Mesothelial cell of epicardium (in vitro differentiated cells): Measurements from ENCODE around the gene CAMTA1. TPM values are rescaled to one million over a fixed set of nuclear protein-coding genes. Genes with fewer than 3 reads are reported as not detected.
"Not testable (repeated sequence)": the region's sequence is repeated elsewhere in the genome, so short reads cannot be mapped to it uniquely, and the experiment has no call there.

Experiments
- DNase-seq, 2 experiments: peaks; one replicate each; pipeline ENCODE4 v3.0.0; 2021; ENCODE audit warnings: low spot score in 2 of 2; ENCODE audit not compliant: unreplicated experiment in 2 of 2
- H3K27ac Mint-ChIP-seq: 2 replicates; pipeline ENCODE4 v1.8.0; 2021; ENCODE audit warnings: mixed read lengths
- H3K27me3 Mint-ChIP-seq: 2 replicates; pipeline ENCODE4 v1.8.0; 2021; ENCODE audit warnings: low read depth, mixed read lengths
- H3K36me3 Mint-ChIP-seq: 2 replicates; pipeline ENCODE4 v1.8.0; 2021; ENCODE audit warnings: mixed read lengths
- H3K4me1 Mint-ChIP-seq: 2 replicates; pipeline ENCODE4 v1.8.0; 2021; ENCODE audit warnings: mixed read lengths
- H3K4me3 Mint-ChIP-seq: 2 replicates; pipeline ENCODE4 v1.8.0; 2021; ENCODE audit warnings: mild to moderate bottlenecking, moderate library complexity, mixed read lengths
- H3K9me3 Mint-ChIP-seq: 2 replicates; pipeline ENCODE4 v1.8.0; 2021; ENCODE audit warnings: mixed read lengths
- CTCF ChIP-seq: fragments of 200-600 bp; sonication (generic); IDR thresholded peaks from one replicate; pipeline ENCODE4 v1.5.0; 2021; ENCODE audit warnings: antibody characterized with exemption; ENCODE audit not compliant: unreplicated experiment
- total RNA-seq: library from RNA; stranded (reverse); gene quantifications from 3 replicates; pipeline ENCODE4 v1.2.1, GENCODE V29; 2021

Gene CAMTA1
- total RNA-seq, 1 donor from 2014 or later = 70.4 TPM

GRCh38 chr1:7375781-7376660 lies 590.8 kb downstream of the CAMTA1 start:
- TF ChIP-seq CTCF = no peak
- no peak overlapping the region for H3K27ac Mint-ChIP-seq
- peak in 1 of 2 experiments; percentile 11 for DNase-seq

GRCh38 chr1:7376676-7377075 lies 591.4 kb downstream of the CAMTA1 start:
- Mint-ChIP-seq H3K9me3 (no peaks in the 10 kb centered on the region), H3K4me1 (peaks cover 18% of the 10 kb centered on the region), H3K27ac (no peak overlapping the region), H3K36me3 (no peaks in the 10 kb centered on the region), H3K27me3 (no peaks in the 10 kb centered on the region), H3K4me3 (no peak overlapping the region)
- peak in 1 of 2 experiments; percentile 6 for DNase-seq
- TF ChIP-seq CTCF = no peak

More at GRCh38 chr1:7375781-7376660, 590.8 kb downstream of the CAMTA1 start:
- Mint-ChIP-seq H3K9me3 (no peaks in the 10 kb centered on the region), H3K27me3 (no peaks in the 10 kb centered on the region), H3K4me1 (peaks cover 18% of the 10 kb centered on the region), H3K4me3 (no peak overlapping the region), H3K36me3 (no peaks in the 10 kb centered on the region)

- no peak overlapping the region for H3K4me3 Mint-ChIP-seq
- no peak for TF ChIP-seq CTCF
- no peaks in the 10 kb centered on the region for H3K27me3 Mint-ChIP-seq
- peak in 1 of 2 experiments; percentile 17 for DNase-seq
- peaks cover 18% of the 10 kb centered on the region for H3K4me1 Mint-ChIP-seq
- H3K36me3 Mint-ChIP-seq = no peaks in the 10 kb centered on the region
- no peak overlapping the region for H3K27ac Mint-ChIP-seq
- H3K9me3 Mint-ChIP-seq = no peaks in the 10 kb centered on the region
Measured at GRCh38 chr1:7378346-7379130, 593.3 kb downstream of the CAMTA1 start.

GRCh38 chr1:7379441-7379971 lies 594.3 kb downstream of the CAMTA1 start:
- peak in 1 of 2 experiments; percentile 38 for DNase-seq
- TF ChIP-seq CTCF = no peak
- Mint-ChIP-seq H3K27me3 (no peaks in the 10 kb centered on the region), H3K27ac (peak overlapping the region; percentile 88), H3K36me3 (no peaks in the 10 kb centered on the region), H3K4me3 (peak overlapping the region; percentile 44), H3K4me1 (peaks cover 15% of the 10 kb centered on the region), H3K9me3 (no peaks in the 10 kb centered on the region)

- not testable (repeated sequence) for H3K36me3 Mint-ChIP-seq, H3K9me3 Mint-ChIP-seq, H3K4me3 Mint-ChIP-seq, H3K27me3 Mint-ChIP-seq
- peak in 1 of 2 experiments; percentile 29 for DNase-seq
- H3K4me1 Mint-ChIP-seq = peaks cover 15% of the 10 kb centered on the region
- H3K27ac Mint-ChIP-seq = peak overlapping the region; percentile 88
Measured at GRCh38 chr1:7380068-7380467, 594.8 kb downstream of the CAMTA1 start.
